Measurements from ENCODE around the gene MKS1.

Gene MKS1

DNA sequence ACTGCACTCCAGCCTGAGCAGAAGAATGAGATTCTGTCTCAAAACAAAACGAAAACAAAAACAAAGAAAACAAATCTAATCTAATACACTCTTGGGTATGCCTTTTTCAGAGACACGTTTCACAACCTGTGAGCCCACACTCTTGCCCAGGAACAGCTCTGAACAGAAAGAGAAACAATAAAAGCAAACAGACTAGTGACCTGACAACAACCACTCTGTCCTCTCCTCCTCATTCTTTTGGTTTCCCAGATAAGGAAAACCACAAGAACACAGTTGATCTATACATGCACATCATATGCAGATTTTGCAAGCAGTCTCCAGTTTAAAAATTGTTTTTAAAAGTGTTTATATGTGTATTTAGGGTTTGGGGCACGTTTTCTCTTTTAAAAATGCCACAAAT, 1.3 kb downstream of the MKS1 start:
- DNase-seq (ENCODE audit: extremely low spot score) = no peak
- ChIA-PET POLR2A (no interaction called here), CTCF (interaction anchor here (1.5 to 9.2 kb wide), 4 partner anchors 13 to 32 kb away, joined by 3 to 77 read pairs (median 36); no protein-coding TSS in a partner anchor)
- TF ChIP-seq, protein P1, sequence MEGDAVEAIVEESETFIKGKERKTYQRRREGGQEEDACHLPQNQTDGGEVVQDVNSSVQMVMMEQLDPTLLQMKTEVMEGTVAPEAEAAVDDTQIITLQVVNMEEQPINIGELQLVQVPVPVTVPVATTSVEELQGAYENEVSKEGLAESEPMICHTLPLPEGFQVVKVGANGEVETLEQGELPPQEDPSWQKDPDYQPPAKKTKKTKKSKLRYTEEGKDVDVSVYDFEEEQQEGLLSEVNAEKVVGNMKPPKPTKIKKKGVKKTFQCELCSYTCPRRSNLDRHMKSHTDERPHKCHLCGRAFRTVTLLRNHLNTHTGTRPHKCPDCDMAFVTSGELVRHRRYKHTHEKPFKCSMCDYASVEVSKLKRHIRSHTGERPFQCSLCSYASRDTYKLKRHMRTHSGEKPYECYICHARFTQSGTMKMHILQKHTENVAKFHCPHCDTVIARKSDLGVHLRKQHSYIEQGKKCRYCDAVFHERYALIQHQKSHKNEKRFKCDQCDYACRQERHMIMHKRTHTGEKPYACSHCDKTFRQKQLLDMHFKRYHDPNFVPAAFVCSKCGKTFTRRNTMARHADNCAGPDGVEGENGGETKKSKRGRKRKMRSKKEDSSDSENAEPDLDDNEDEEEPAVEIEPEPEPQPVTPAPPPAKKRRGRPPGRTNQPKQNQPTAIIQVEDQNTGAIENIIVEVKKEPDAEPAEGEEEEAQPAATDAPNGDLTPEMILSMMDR (IDR thresholded peaks at IDR 0.05; ENCODE audit: control extremely low read depth, extremely low read depth, low read depth, missing control alignments) = no peak

DNA sequence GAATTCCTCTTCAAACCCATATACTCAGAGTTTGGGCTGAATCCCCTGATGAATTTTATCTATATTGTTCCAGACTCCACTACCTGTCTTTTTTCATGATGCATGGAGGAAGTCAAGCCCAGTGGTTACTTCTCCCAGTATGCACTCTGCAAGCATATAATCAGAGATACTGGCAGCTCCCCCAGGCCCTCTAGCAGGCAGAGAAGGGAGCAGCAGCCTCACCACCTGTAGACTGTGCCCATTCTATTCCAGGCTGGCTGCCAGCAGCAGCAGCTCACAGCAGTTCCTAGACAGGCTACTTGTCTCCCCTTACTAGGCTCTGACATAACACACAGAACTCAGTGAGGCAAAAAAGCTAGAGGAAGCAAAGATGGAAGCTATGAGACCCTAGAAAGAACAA, 3.4 kb downstream of the MKS1 start:
- POLR2A ChIA-PET = no interaction called here
- DNase-seq (ENCODE audit: extremely low spot score) = no peak
- CTCF ChIA-PET = interaction anchor here (0.8 to 9.2 kb wide), 6 partner anchors 15 to 972 kb away, joined by 3 to 77 read pairs (median 6); no protein-coding TSS in a partner anchor
- TF ChIP-seq, protein P1 (IDR thresholded peaks at IDR 0.05; ENCODE audit: control extremely low read depth, extremely low read depth, low read depth, missing control alignments) = no peak

DNA sequence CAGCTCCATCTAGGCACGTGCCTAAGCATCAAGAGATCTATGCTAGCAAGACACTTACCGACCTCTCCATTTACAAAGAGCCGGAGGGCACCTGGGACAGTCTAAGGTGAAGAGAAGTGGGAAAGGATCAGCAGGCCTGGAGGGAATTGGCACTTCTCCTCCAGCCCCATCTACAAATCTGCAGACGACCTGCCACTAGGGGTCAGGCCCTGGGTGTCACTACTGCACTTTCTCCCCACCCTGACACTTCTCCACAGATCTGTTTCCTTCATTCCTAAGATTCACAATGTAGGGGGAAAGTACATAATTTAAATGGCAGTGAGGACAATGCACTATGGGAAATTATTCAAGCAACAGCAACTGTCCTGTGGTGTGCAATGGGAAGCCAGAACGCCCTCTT, 8.1 kb downstream of the MKS1 start:
- CTCF ChIA-PET = interaction anchor here (1.1 to 9.2 kb wide), 3 partner anchors 8 to 39 kb away, joined by 3 to 77 read pairs (median 11); partner anchors contain the start of gene MKS1
- TF ChIP-seq, protein P1 (IDR thresholded peaks at IDR 0.05; ENCODE audit: control extremely low read depth, extremely low read depth, low read depth, missing control alignments) = peak; percentile 21
- DNase-seq (ENCODE audit: extremely low spot score) = no peak
- POLR2A ChIA-PET = no interaction called here

DNA sequence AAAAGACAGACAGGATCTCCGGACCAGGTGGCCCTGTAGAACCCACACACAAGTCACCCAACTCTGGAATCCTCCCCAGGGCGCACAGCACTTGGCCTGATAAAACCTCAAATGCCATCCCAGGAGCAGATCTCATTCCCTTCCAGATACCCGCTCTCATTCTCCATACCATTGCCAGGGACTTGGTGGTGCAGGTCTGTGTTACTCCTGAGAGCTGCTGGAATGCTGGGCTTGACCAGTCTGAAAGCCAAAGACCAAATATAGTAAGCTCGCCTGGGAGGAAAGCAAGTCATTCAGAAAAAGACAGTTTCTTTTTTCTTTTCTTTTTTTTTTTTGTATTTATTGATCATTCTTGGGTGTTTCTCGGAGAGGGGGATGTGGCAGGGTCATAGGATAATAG, 10.7 kb downstream of the MKS1 start:
- TF ChIP-seq, protein P1 (IDR thresholded peaks at IDR 0.05; ENCODE audit: control extremely low read depth, extremely low read depth, low read depth, missing control alignments) = no peak
- ChIA-PET CTCF (interaction anchor here (0.8 to 1.7 kb wide), 3 partner anchors 9 to 42 kb away, joined by 4 to 5 read pairs (median 4); no protein-coding TSS in a partner anchor), POLR2A (no interaction called here)
- DNase-seq (ENCODE audit: extremely low spot score) = no peak

DNA sequence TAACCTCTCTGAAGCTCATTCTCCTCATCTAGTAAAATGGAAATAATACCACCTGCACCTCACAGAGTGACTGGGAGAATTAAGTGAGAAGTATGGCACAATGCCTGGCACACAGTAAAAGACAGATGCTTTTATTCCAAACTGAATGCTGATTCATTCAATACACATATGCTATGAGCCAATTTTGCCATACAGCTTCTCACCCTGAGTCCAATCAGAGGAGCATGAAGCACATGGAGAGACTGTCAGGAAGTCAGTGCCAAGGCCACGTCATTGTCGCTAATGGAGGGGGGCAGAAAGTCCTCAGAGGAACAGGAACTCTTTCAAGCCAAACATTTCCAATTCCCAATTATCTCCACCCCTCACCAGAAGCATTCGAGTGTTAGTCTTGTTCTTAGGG, 11.6 kb downstream of the MKS1 start:
- CTCF ChIA-PET = interaction anchor here (1.7 kb wide), 1 partner anchor 9 kb away, joined by 5 read pairs; no protein-coding TSS in a partner anchor
- TF ChIP-seq, protein P1 (IDR thresholded peaks at IDR 0.05; ENCODE audit: control extremely low read depth, extremely low read depth, low read depth, missing control alignments) = no peak
- DNase-seq (ENCODE audit: extremely low spot score) = no peak
- POLR2A ChIA-PET = no interaction called here

DNA sequence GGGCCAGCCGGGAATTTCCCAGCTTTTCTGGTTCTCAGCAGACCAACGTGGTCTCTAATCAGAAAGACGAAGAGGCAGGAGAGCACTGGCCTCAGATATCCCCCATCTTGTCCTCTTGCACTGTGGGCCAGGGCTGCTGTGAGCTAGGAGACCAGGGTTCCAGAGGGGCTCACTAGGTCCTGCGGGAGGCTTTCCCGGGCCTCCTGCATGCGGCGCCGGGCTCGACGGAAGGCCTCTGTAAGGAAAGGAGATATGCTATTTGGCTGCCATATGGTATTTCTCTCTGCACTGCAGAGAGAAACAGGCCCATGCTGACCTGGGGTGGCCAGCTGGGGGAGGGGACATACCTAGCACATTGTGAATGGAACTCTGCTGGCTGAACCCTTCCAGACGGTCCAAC, 13.1 kb downstream of the MKS1 start:
- POLR2A ChIA-PET = no interaction called here
- no peak for DNase-seq (ENCODE audit: extremely low spot score)
- TF ChIP-seq, protein P1 (IDR thresholded peaks at IDR 0.05; ENCODE audit: control extremely low read depth, extremely low read depth, low read depth, missing control alignments) = no peak
- CTCF ChIA-PET = interaction anchor here (1.1 to 1.3 kb wide), 2 partner anchors 33 to 44 kb away, joined by 3 to 5 read pairs; partner anchors contain the start of gene LPO
